COLO829 (cell line): ENCODE results near the gene CSMD2.
"Not testable (repeated sequence)": the region's sequence is repeated elsewhere in the genome, so short reads cannot be mapped to it uniquely, and the experiment has no call there.

ENCODE experiments used
- DNase-seq: peaks from one replicate; pipeline ENCODE4 v3.0.0; 2012; ENCODE audit warnings: low spot score

The CSMD2 gene

GRCh38 chr1:34108269-34108668 is 56.8 kb downstream of the CSMD2 start:
- no peak for DNase-seq

GRCh38 chr1:34101151-34101550 is 63.9 kb downstream of the CSMD2 start:
- DNase-seq: no peak

GRCh38 chr1:34100332-34100731 is 64.7 kb downstream of the CSMD2 start:
- DNase-seq: no peak

- DNase-seq: not testable (repeated sequence)
These were observed 72.6 kb downstream of the CSMD2 start for GRCh38 chr1:34092399-34092798.

GRCh38 chr1:34089731-34090130 is 75.3 kb downstream of the CSMD2 start:
- DNase-seq: no peak

GRCh38 chr1:34087986-34088385 is 77.0 kb downstream of the CSMD2 start:
- no peak for DNase-seq

- no peak for DNase-seq
These were observed 78.5 kb downstream of the CSMD2 start for GRCh38 chr1:34086561-34086960.

- no peak for DNase-seq
These were observed 81.1 kb downstream of the CSMD2 start for GRCh38 chr1:34083974-34084373.

GRCh38 chr1:34082085-34082670 is 82.9 kb downstream of the CSMD2 start:
- DNase-seq: not testable (repeated sequence)

GRCh38 chr1:34078383-34078782 is 86.6 kb downstream of the CSMD2 start:
- DNase-seq: no peak

GRCh38 chr1:34075576-34075975 is 89.5 kb downstream of the CSMD2 start:
- DNase-seq: no peak

- no peak for DNase-seq
These were observed 91.9 kb downstream of the CSMD2 start for GRCh38 chr1:34073028-34073695.

GRCh38 chr1:34070201-34070836 is 94.7 kb downstream of the CSMD2 start:
- DNase-seq: no peak

- DNase-seq: no peak
These were observed 97.9 kb downstream of the CSMD2 start for GRCh38 chr1:34066981-34067603.

- no peak for DNase-seq
These were observed 98.9 kb downstream of the CSMD2 start for GRCh38 chr1:34066166-34066565.

GRCh38 chr1:34065498-34065897 is 99.5 kb downstream of the CSMD2 start:
- DNase-seq: no peak

- DNase-seq: no peak
These were observed 104.1 kb downstream of the CSMD2 start for GRCh38 chr1:34060901-34061415.

GRCh38 chr1:34060187-34060730 is 104.8 kb downstream of the CSMD2 start:
- no peak for DNase-seq

- DNase-seq: no peak
These were observed 107.5 kb downstream of the CSMD2 start for GRCh38 chr1:34057347-34058130.

- DNase-seq: no peak
These were observed 109.2 kb downstream of the CSMD2 start for GRCh38 chr1:34055818-34056217.

GRCh38 chr1:34054920-34055319 is 110.1 kb downstream of the CSMD2 start:
- no peak for DNase-seq

GRCh38 chr1:34053660-34054059 is 111.4 kb downstream of the CSMD2 start:
- no peak for DNase-seq
